Urinary bladder (tissue), 4 donors: ENCODE measurements around the gene IFNGR2. TPM values are rescaled to one million over a fixed set of nuclear protein-coding genes. Genes with fewer than 3 reads are reported as not detected.
A peak's percentile ranks its signal among the peaks of the same experiment; 100 is the strongest.

Source experiments
- DNase-seq: peaks from one replicate; pipeline ENCODE4 v3.0.0-alpha.2; 2015; ENCODE audit errors: extremely low spot score
- H3K27ac ChIP-seq: one replicate; pipeline ENCODE4 v1.5.1; 2013; ENCODE audit warnings: low read depth, mild to moderate bottlenecking, moderate library complexity
- H3K36me3 ChIP-seq: one replicate; pipeline ENCODE4 v1.6.1; 2013; ENCODE audit warnings: mild to moderate bottlenecking, moderate library complexity; ENCODE audit not compliant: insufficient read depth
- H3K4me1 ChIP-seq: one replicate; pipeline ENCODE4 v1.6.1; 2013; ENCODE audit warnings: mild to moderate bottlenecking, moderate library complexity; ENCODE audit not compliant: insufficient read depth
- H3K4me3 ChIP-seq: one replicate; pipeline ENCODE4 v1.5.1; 2013; ENCODE audit warnings: low read depth, low read length
- WGBS: extraction: QIAGEN DNeasy Blood & Tissue Kit; methylation state at CpG from one replicate; pipeline ENCODE4 v1.1.7; 2013; 5-methylcytosine and 5-hydroxymethylcytosine counted together
- polyA plus RNA-seq: library from polyadenylated mRNA; stranded (reverse); fragments of 200-250 nt; gene quantifications from one replicate; pipeline ENCODE4 v1.2.3, GENCODE V29; 2013
- total RNA-seq: library from RNA; depleted of rRNA; stranded (reverse); fragments of >200 nt; gene quantifications from one replicate; pipeline ENCODE4 v1.2.3, GENCODE V29; 2014
- donor health status: healthy with polysubstance abuse.
- donor health status: healthy.

Gene IFNGR2
- total and polyA plus RNA-seq, 2 donors = 64.8 to 71.9 TPM

DNA sequence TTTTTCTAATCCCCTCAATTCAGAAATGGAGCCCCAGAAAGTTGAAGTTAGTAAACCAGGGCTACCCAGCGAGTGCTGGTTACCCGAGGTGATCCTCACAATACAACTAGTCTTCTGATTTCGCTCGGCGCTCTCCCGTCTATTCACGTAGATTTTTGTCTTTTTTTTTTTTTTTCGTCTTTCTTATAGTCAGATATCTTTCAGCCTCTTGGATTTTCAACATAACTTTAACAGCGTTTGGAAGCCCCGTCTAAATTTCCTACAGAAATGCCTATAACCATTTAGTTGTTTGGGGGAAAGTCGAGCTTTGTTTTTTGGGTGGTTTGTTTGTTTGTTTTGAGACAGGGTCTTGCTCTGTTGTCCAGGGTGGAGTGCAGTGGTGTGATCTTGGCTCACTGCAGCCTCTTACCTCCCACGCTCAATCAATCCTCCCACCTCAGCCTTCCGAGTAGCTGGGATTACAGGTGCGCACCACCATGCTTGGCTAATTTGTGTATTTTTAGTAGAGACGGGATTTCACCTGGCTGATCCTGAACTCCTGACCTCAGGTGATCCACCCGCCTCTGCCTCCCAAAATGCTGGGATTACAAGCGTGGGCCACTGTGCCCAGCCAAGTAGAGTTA lies 77.4 kb downstream of the IFNGR2 start:
- Histone ChIP-seq H3K4me3 (peak overlapping the region; percentile 39), H3K4me1 (no peaks in the 10 kb centered on the region), H3K36me3 (no peaks in the 10 kb centered on the region), H3K27ac (peak overlapping the region; percentile 85)
- no peak for DNase-seq
- 31% methylated on average over 17 of the region's 17 CpGs for WGBS

DNA sequence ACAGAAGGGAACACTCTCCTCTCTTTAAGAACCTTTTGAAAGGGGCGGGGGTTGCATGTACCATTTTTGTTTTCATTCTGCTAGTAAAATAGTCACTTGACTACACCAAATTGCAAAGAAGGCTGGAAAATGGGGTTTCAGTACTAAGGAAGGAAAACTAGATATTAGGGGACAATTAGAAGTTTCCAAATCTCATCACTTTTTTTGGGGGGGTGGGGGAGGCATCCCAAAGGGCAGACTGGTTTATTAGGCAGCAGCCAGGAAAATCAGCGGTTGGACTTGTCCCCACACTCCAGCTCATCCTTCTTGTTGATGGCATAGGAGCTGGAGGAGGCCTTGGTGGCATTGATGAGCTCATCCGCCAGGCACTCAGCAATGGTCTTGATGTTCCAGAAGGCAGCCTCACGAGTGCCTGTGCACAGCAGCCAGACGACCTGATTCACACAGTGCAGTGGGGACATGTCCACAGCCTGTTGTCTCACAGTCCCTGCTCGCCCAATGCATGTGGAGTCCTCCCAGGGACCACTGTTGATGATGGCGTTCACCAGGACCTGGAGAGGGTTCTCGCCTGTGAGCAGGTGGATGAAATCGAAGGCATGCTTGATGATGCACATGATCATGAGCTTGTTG lies 78.2 kb downstream of the IFNGR2 start:
- Histone ChIP-seq H3K36me3 (no peaks in the 10 kb centered on the region), H3K27ac (no peak overlapping the region), H3K4me3 (no peak overlapping the region), H3K4me1 (no peaks in the 10 kb centered on the region)
- 92% methylated on average over 9 of the region's 9 CpGs for WGBS
- DNase-seq = no peak

Other genes with a start within 250 kb of the IFNGR2 start
- 16.6 TPM for gene IFNAR2, start 173.5 kb upstream of the IFNGR2 start, total RNA-seq
- 17.5 TPM for gene IFNAR2, start 173.5 kb upstream of the IFNGR2 start, polyA plus RNA-seq
- gene IL10RB, start 137.0 kb upstream of the IFNGR2 start, total RNA-seq = 31.4 TPM
- 30.0 TPM for gene IL10RB, start 137.0 kb upstream of the IFNGR2 start, polyA plus RNA-seq
- 41.7 TPM for gene IFNAR1, start 78.4 kb upstream of the IFNGR2 start, total RNA-seq
- gene IFNAR1, start 78.4 kb upstream of the IFNGR2 start, polyA plus RNA-seq = 31.6 TPM
- gene TMEM50B, start 76.6 kb downstream of the IFNGR2 start, total RNA-seq = 80.7 TPM
- 66.7 TPM for gene TMEM50B, start 76.6 kb downstream of the IFNGR2 start, polyA plus RNA-seq
- gene DNAJC28, start 88.3 kb downstream of the IFNGR2 start, total RNA-seq = 2.7 TPM
- 1.2 TPM for gene DNAJC28, start 88.3 kb downstream of the IFNGR2 start, polyA plus RNA-seq
- gene GART, start 138.7 kb downstream of the IFNGR2 start, total RNA-seq = 55.7 TPM
- 27.3 TPM for gene GART, start 138.7 kb downstream of the IFNGR2 start, polyA plus RNA-seq
- 394 TPM for gene SON, start 139.6 kb downstream of the IFNGR2 start, total RNA-seq
- 115 TPM for gene SON, start 139.6 kb downstream of the IFNGR2 start, polyA plus RNA-seq
- 28.7 TPM for gene DONSON, start 185.3 kb downstream of the IFNGR2 start, total RNA-seq
- gene DONSON, start 185.3 kb downstream of the IFNGR2 start, polyA plus RNA-seq = 6.0 TPM
- 69.3 TPM for gene CRYZL1, start 238.3 kb downstream of the IFNGR2 start, total RNA-seq
- gene CRYZL1, start 238.3 kb downstream of the IFNGR2 start, polyA plus RNA-seq = 29.7 TPM
- gene ITSN1, start 239.1 kb downstream of the IFNGR2 start, total RNA-seq = 81.7 TPM
- gene ITSN1, start 239.1 kb downstream of the IFNGR2 start, polyA plus RNA-seq = 44.4 TPM